GM23248 (cell line): ENCODE results near the gene NOC2L.

ENCODE experiments used
- EZH2 ChIP-seq: fragments of 200-600 bp; sonication (generic); IDR thresholded peaks from 2 replicates; pipeline ENCODE4 v1.6.1; 2018; ENCODE audit warnings: antibody characterized with exemption, mild to moderate bottlenecking; ENCODE audit not compliant: insufficient read depth, poor library complexity, severe bottlenecking
- EZH2phosphoT487 ChIP-seq: fragments of 200-600 bp; sonication (generic); IDR thresholded peaks from 2 replicates; pipeline ENCODE4 v1.6.1; 2018; ENCODE audit warnings: antibody characterized with exemption, moderate library complexity, mild to moderate bottlenecking, low read depth; ENCODE audit not compliant: insufficient read depth

DNA sequence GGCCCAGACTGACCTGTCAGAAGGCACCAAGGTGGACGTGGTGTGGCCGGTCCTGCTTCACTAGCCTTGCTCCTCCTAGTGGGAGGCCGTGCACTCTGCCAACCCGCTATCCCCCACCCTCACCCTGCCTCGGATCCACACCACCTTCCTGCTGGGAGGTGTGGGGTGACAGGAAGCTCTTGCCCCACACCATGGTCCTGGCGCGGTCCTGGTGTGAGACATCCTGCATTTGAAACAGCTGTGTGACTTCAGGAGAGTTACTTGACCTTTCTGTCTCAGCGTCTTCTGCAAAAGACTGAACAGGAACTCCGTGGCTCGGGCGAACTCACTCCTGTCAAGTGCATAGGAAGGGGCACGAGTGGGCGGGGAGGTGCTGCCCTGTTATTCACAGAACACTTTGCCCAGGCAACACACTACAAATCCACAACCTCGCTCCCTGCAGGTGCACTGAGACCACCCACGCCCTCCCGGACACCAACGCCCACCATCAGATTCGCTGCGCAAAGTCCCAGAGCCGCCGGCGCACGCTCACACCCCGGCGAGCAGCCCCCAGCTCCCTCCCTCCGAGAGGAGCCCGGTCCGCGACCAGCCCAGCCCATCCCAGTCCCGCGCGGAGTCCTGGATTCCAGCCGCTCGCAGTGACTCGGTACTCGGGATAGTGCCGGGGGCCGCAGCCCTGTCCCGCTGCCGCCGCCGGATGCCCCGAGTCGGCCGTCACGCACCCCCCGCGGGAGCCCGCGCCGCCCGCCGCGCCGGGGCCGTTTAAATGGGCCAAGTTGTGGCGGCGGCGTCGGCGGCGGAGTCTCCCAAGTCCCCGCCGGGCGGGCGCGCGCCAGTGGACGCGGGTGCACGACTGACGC, 35.7 kb downstream of the NOC2L start, which contains the start of gene SAMD11:
- TF ChIP-seq EZH2: no peak
- no peak for TF ChIP-seq EZH2phosphoT487
